HCT116 (cell line): ENCODE data around the gene TSPAN5.

Experiments
- CTCF ChIP-seq, 3 experiments: fragments of 200-600 bp in 1 of 3; sonication (generic) in 1 of 3; IDR thresholded peaks in 2 of 3; conservative IDR thresholded peaks in 1 of 3; 2 replicates each; pipeline ENCODE4 v1.5.1; 2012 to 2017; ENCODE audit warnings: low read depth in 2 of 3, low read length in 2 of 3, antibody characterized with exemption in 1 of 3, borderline replicate concordance in 1 of 3, control low read depth in 1 of 3, mild to moderate bottlenecking in 1 of 3, mixed read lengths in 1 of 3, mixed run types in 1 of 3, moderate library complexity in 1 of 3; ENCODE audit not compliant: insufficient read depth in 1 of 3
- EZH2 ChIP-seq: fragments of 200-600 bp; sonication (generic); IDR thresholded peaks from 2 replicates; pipeline ENCODE4 v1.6.1; 2017; ENCODE audit warnings: antibody characterized with exemption, mixed run types
- JUND ChIP-seq: IDR thresholded peaks from 2 replicates; pipeline ENCODE4 v1.6.1; 2012
- POLR2A ChIP-seq: IDR thresholded peaks from 2 replicates; pipeline ENCODE4 v1.7.0; 2011; ENCODE audit warnings: borderline replicate concordance; ENCODE audit not compliant: insufficient read depth, insufficient read length; ENCODE audit errors: extremely low read depth
- POLR2AphosphoS5 ChIP-seq: IDR thresholded peaks from 2 replicates; pipeline ENCODE4 v1.6.1; 2011; ENCODE audit warnings: mild to moderate bottlenecking, low read depth, low read length, moderate library complexity
- TCF7L2 ChIP-seq: IDR thresholded peaks from 2 replicates; pipeline ENCODE4 v1.7.0; 2011; ENCODE audit warnings: borderline replicate concordance, inconsistent platforms; ENCODE audit not compliant: insufficient read depth, insufficient read length; ENCODE audit errors: extremely low read depth
- ZBTB33 ChIP-seq: IDR thresholded peaks from 2 replicates; pipeline ENCODE4 v1.6.1; 2011; ENCODE audit warnings: mild to moderate bottlenecking, low read length, moderate library complexity; ENCODE audit not compliant: insufficient replicate concordance; ENCODE audit errors: extremely low read depth

GRCh38 chr4:98623126-98623802 is 35.1 kb downstream of the TSPAN5 start:
- TF ChIP-seq CTCF (IDR thresholded peaks at IDR 0.05 in 2 of 3, conservative IDR thresholded peaks at IDR 0.05 in 1 of 3; ENCODE audit: borderline replicate concordance in 1 of 3, insufficient read depth in 1 of 3, low read depth in 2 of 3, low read length in 2 of 3) = no peak
- TF ChIP-seq ZBTB33 = no peak
- no peak for TF ChIP-seq POLR2A
- TF ChIP-seq TCF7L2 = peak; percentile 73
- TF ChIP-seq JUND = peak; percentile 67
- TF ChIP-seq EZH2 = no peak
- no peak for TF ChIP-seq POLR2AphosphoS5
